Measurements from ENCODE around the gene GPR83. TPM values are rescaled to one million over a fixed set of nuclear protein-coding genes. Genes with fewer than 3 reads are reported as not detected.

Gene GPR83
- total RNA-seq, 3 donors from 2014 or later: 0.51 TPM; not detected in 2

DNA sequence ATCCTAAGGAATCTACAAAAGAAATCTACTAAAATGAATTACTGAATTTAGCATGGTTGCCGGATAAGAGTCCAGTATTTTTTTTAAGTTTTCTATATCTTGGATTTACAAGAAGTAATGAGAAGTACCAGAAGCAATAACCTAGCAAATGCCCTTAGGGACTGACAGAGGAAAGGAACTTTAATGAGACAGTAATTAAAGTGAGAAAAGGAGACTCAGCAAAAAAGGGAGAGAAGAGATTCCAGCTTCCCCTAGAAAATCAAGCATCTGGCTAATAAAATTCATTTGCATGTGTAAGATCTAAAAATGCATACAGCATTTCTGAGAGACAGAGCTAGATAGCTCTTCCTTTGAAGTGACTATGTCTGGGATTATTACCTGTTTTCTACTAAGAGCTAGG is 57.7 kb downstream of the GPR83 start:
- intact Hi-C loops (cut with DNase I, micrococcal nuclease): no loop called here
- Histone ChIP-seq H3K4me1 (ENCODE audit: low read depth) (no peaks in the 10 kb centered on the region), H3K4me3 (no peak overlapping the region), H3K9me3 (no peaks in the 10 kb centered on the region), H3K36me3 (ENCODE audit: low read depth) (no peaks in the 10 kb centered on the region)
- ATAC-seq (no peak), DNase-seq (no peak)
- TF ChIP-seq, protein P1, sequence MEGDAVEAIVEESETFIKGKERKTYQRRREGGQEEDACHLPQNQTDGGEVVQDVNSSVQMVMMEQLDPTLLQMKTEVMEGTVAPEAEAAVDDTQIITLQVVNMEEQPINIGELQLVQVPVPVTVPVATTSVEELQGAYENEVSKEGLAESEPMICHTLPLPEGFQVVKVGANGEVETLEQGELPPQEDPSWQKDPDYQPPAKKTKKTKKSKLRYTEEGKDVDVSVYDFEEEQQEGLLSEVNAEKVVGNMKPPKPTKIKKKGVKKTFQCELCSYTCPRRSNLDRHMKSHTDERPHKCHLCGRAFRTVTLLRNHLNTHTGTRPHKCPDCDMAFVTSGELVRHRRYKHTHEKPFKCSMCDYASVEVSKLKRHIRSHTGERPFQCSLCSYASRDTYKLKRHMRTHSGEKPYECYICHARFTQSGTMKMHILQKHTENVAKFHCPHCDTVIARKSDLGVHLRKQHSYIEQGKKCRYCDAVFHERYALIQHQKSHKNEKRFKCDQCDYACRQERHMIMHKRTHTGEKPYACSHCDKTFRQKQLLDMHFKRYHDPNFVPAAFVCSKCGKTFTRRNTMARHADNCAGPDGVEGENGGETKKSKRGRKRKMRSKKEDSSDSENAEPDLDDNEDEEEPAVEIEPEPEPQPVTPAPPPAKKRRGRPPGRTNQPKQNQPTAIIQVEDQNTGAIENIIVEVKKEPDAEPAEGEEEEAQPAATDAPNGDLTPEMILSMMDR (IDR thresholded peaks at IDR 0.05): no peak

DNA sequence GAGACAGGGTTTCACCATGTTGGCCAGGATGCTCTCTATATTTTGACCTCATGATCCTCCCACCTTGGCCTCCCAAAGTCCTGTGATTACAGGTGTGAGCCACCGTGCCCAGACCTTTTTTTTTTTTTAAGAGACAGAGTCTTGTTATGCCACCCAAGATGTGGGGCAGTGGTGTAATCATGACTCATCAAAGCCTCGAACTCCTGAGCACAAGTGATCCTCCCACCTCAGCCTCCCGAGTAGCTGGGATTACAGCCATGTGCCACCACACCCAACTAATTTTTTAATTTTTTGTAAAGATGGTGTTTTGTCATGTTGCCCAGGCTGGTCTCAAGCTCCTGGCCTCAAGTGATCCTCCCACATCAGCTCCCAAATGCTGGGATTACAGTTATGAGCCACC is 59.0 kb downstream of the GPR83 start:
- Histone ChIP-seq H3K4me1 (ENCODE audit: low read depth) (no peaks in the 10 kb centered on the region), H3K36me3 (ENCODE audit: low read depth) (no peaks in the 10 kb centered on the region), H3K4me3 (no peak overlapping the region), H3K9me3 (no peaks in the 10 kb centered on the region)
- ATAC-seq: no peak
- DNase-seq: no peak
- TF ChIP-seq, protein P1 (IDR thresholded peaks at IDR 0.05): no peak
- intact Hi-C loops (cut with DNase I, micrococcal nuclease): no loop called here

DNA sequence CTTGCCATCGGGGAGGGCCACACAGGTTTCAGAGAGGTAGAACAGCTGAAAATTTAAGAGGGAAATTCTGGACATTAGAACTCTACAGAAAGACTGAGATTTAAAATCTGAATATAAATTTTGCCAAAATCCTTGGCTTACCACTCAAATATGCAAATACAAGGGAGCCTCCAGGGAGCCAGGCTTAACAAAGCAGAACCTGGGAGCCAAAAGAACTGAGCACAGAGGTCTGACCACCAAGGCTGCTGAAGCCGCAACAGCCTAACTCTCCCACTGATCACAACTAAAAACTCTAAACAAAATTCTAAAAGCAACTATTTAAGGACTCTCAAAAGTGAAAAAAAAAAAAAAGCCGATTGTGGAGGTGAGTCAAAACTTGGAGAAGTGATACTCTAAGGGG is 62.6 kb downstream of the GPR83 start:
- Histone ChIP-seq H3K4me1 (ENCODE audit: low read depth) (no peaks in the 10 kb centered on the region), H3K9me3 (no peaks in the 10 kb centered on the region), H3K4me3 (no peak overlapping the region), H3K36me3 (ENCODE audit: low read depth) (no peaks in the 10 kb centered on the region)
- TF ChIP-seq, protein P1 (IDR thresholded peaks at IDR 0.05): no peak
- intact Hi-C loops (cut with DNase I, micrococcal nuclease): no loop called here
- ATAC-seq: no peak
- no peak for DNase-seq

DNA sequence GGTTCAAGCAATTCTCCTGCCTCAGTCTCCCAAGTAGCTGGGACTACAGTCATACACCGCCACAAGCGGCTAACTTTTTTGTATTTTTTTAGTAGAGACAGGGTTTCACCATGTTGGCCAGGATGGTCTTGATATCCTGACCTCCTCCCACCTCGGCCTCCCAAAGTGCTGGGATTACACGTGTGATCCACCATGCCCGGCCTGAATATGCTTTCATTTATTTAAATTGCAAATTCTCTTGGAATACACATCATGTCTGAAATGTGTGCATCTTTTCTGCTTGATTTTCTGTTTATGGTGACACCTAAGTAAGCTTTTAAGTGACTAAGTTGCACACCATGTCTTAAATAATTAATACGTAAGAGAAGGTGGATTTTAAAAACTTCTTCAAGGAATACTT is 65.2 kb downstream of the GPR83 start:
- no peaks in the 10 kb centered on the region for H3K9me3 ChIP-seq
- no peak for ATAC-seq
- intact Hi-C loops (cut with DNase I, micrococcal nuclease): no loop called here
- H3K4me3 ChIP-seq: no peak overlapping the region
- TF ChIP-seq, protein P1 (IDR thresholded peaks at IDR 0.05): no peak
- no peaks in the 10 kb centered on the region for H3K36me3 ChIP-seq (ENCODE audit: low read depth)
- no peaks in the 10 kb centered on the region for H3K4me1 ChIP-seq (ENCODE audit: low read depth)
- DNase-seq: no peak

DNA sequence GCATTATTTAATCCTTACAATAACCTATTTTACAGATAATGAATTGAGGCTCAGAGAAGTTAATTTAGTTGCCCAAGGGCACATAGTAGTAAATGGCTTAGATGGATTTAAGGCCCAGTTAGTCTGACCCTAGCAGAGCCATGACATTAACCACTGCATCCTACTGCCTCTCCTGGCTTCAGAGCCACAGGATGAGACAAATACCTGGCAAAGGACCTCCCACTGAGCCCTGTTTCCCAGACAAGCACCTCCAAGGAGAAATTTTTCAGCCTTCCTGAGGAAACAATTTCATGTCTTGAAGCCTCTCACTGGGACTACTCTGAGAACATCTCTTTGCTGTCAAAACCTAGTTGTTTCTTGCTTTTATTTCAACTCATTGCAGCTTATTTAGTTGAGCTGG is 68.4 kb downstream of the GPR83 start:
- H3K4me1 ChIP-seq (ENCODE audit: low read depth): no peaks in the 10 kb centered on the region
- no peak for ATAC-seq
- no peak overlapping the region for H3K4me3 ChIP-seq
- intact Hi-C loops (cut with DNase I, micrococcal nuclease): no loop called here
- H3K36me3 ChIP-seq (ENCODE audit: low read depth): no peaks in the 10 kb centered on the region
- no peak for DNase-seq
- TF ChIP-seq, protein P1 (IDR thresholded peaks at IDR 0.05): no peak
- no peaks in the 10 kb centered on the region for H3K9me3 ChIP-seq

DNA sequence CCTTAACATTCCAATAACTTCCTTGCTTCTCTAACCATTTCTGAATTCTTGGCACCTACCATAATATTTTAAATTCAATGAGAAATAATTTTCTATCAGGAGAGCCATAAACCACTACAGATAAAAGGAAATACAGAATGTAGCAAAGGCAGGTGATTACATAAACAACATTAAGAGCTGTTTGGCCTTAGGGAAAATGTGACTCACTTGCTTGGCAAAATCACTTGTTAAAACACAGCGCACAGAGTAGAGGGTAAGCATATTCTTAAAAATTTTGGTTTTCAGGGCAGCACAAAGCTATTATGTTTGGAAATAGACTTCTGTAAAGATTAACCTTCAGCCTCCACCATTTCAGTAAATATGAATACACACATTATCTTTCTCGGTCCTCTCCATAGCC is 70.4 kb downstream of the GPR83 start:
- no peak for DNase-seq
- TF ChIP-seq, protein P1 (IDR thresholded peaks at IDR 0.05): no peak
- no peaks in the 10 kb centered on the region for H3K9me3 ChIP-seq
- no peaks in the 10 kb centered on the region for H3K36me3 ChIP-seq (ENCODE audit: low read depth)
- no peaks in the 10 kb centered on the region for H3K4me1 ChIP-seq (ENCODE audit: low read depth)
- intact Hi-C loops (cut with DNase I, micrococcal nuclease): no loop called here
- ATAC-seq: no peak
- H3K4me3 ChIP-seq: no peak overlapping the region

Data from mucosa of descending colon (tissue), 3 donors.